Hepatocyte (in vitro differentiated cells): ENCODE data around the gene SMC5. TPM values are rescaled to one million over a fixed set of nuclear protein-coding genes. Genes with fewer than 3 reads are reported as not detected.

Experiments used
- DNase-seq: peaks from one replicate; pipeline ENCODE4 v3.0.0-alpha.2; 2016; ENCODE audit warnings: low spot score
- H2AFZ ChIP-seq: fragments of 200-600 bp; sonication (generic); 2 replicates; pipeline ENCODE4 v1.6.0; 2016; ENCODE audit warnings: antibody characterized with exemption, mild to moderate bottlenecking
- H3K27ac ChIP-seq: fragments of 200-600 bp; sonication (generic); 2 replicates; pipeline ENCODE4 v1.5.1; 2016; ENCODE audit warnings: mild to moderate bottlenecking
- H3K27me3 ChIP-seq: fragments of 200-600 bp; sonication (generic); 2 replicates; pipeline ENCODE4 v1.6.1; 2016
- H3K36me3 ChIP-seq: fragments of 200-600 bp; sonication (generic); replicated peaks from 2 replicates; pipeline ENCODE4 v1.5.1; 2016; ENCODE audit warnings: low read depth; ENCODE audit not compliant: insufficient read depth
- H3K4me1 ChIP-seq: fragments of 200-600 bp; sonication (generic); 2 replicates; pipeline ENCODE4 v1.5.1; 2016; ENCODE audit warnings: mild to moderate bottlenecking, moderate library complexity; ENCODE audit not compliant: insufficient read depth
- H3K4me2 ChIP-seq: fragments of 200-600 bp; sonication (generic); 2 replicates; pipeline ENCODE4 v1.6.0; 2016
- H3K4me3 ChIP-seq: fragments of 200-600 bp; sonication (generic); 2 replicates; pipeline ENCODE4 v1.5.1; 2016; ENCODE audit warnings: mild to moderate bottlenecking
- H3K79me2 ChIP-seq: fragments of 200-600 bp; sonication (generic); 2 replicates; pipeline ENCODE4 v1.6.0; 2017; ENCODE audit warnings: mild to moderate bottlenecking
- H3K9me2 ChIP-seq: fragments of 200-600 bp; sonication (generic); replicated peaks from 2 replicates; pipeline ENCODE4 v1.6.0; 2017; ENCODE audit warnings: mild to moderate bottlenecking; ENCODE audit not compliant: insufficient read depth
- H3K9me3 ChIP-seq: fragments of 200-600 bp; sonication (generic); 2 replicates; pipeline ENCODE4 v1.5.1; 2016; ENCODE audit warnings: low read depth, mild to moderate bottlenecking
- H4K20me1 ChIP-seq: fragments of 200-600 bp; sonication (generic); 2 replicates; pipeline ENCODE4 v1.6.0; 2016; ENCODE audit warnings: mild to moderate bottlenecking; ENCODE audit not compliant: insufficient read depth, poor library complexity, severe bottlenecking
- EZH2 ChIP-seq: fragments of 200-600 bp; sonication (generic); IDR thresholded peaks from 2 replicates; pipeline ENCODE4 v1.6.1; 2016; ENCODE audit warnings: antibody characterized with exemption, mild to moderate bottlenecking, borderline replicate concordance
- EZH2phosphoT487 ChIP-seq: fragments of 200-600 bp; sonication (generic); IDR thresholded peaks from one replicate; pipeline ENCODE4 v1.6.1; 2018; ENCODE audit warnings: antibody characterized with exemption, mild to moderate bottlenecking, low read depth, moderate library complexity; ENCODE audit not compliant: unreplicated experiment, severe bottlenecking
- WGBS: methylation state at CpG from one replicate; pipeline ENCODE4 v1.1.6; 2016; ENCODE audit warnings: low lambda C conversion rate; ENCODE audit errors: missing lambda C conversion rate; 5-methylcytosine and 5-hydroxymethylcytosine counted together
- polyA plus RNA-seq: library from polyadenylated mRNA; unstranded; fragments of >200 nt; fragmentation: Nextera tagmentation; extraction: Ambion mirVana; gene quantifications from 2 replicates; pipeline ENCODE4 v1.2.1, GENCODE V29; 2016
- small RNA-seq: library from RNA; depleted of rRNA; stranded (forward); fragments of <200 nt; gene quantifications from one replicate; pipeline ENCODE3, GENCODE V24; 2014
- total RNA-seq: library from RNA; depleted of rRNA; stranded (reverse); fragments of >200 nt; gene quantifications from 2 replicates; pipeline ENCODE4 v1.2.3, GENCODE V29; 2014
- TF ChIP-seq, protein P1 (sequence below): fragments of 200-600 bp; sonication (generic); IDR thresholded peaks from 2 replicates; pipeline ENCODE4 v1.5.1; 2016; ENCODE audit warnings: antibody characterized with exemption, mild to moderate bottlenecking; ENCODE audit not compliant: poor library complexity

The SMC5 gene
- total and polyA plus RNA-seq, 2 experiments from 2014 or later = 14.9 to 30.7 TPM

- WGBS = 90% methylated on average over 4 of the region's 4 CpGs
- H3K79me2 ChIP-seq = peaks cover 99% of the 10 kb centered on the region
These were observed 144.8 kb downstream of the SMC5 start for GRCh38 chr9:70403618-70404025.

DNA sequence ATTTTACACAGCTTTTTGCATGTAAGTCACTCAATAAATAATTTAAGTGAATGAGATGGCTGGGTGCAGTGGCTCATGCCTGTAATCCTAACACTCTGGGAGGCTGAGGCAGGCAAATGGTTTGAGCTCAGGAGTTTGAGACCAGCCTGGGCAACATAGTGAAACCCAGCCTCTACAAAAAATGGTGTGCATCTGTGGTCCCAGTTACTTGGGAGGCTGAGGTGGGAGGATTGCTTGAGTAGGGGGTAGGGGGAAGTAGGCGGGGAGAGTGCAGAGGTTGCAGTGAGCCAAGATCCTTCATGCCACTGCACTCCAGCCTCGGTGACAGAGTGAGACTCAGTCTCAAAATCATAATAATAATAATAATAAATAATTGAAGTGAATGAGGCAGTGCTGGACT, 145.5 kb downstream of the SMC5 start:
- H3K27me3 ChIP-seq = no peaks in the 10 kb centered on the region
- no peak for DNase-seq
- no peak overlapping the region for H3K4me2 ChIP-seq
- H3K4me1 ChIP-seq = peaks cover 12% of the 10 kb centered on the region
- H4K20me1 ChIP-seq = peaks cover 62% of the 10 kb centered on the region
- H3K9me2 ChIP-seq = no peaks in the 10 kb centered on the region
- H3K4me3 ChIP-seq = no peak overlapping the region
- no peak overlapping the region for H3K27ac ChIP-seq
- H3K79me2 ChIP-seq = peaks cover 98% of the 10 kb centered on the region
- TF ChIP-seq EZH2 = no peak
- TF ChIP-seq, protein P1, sequence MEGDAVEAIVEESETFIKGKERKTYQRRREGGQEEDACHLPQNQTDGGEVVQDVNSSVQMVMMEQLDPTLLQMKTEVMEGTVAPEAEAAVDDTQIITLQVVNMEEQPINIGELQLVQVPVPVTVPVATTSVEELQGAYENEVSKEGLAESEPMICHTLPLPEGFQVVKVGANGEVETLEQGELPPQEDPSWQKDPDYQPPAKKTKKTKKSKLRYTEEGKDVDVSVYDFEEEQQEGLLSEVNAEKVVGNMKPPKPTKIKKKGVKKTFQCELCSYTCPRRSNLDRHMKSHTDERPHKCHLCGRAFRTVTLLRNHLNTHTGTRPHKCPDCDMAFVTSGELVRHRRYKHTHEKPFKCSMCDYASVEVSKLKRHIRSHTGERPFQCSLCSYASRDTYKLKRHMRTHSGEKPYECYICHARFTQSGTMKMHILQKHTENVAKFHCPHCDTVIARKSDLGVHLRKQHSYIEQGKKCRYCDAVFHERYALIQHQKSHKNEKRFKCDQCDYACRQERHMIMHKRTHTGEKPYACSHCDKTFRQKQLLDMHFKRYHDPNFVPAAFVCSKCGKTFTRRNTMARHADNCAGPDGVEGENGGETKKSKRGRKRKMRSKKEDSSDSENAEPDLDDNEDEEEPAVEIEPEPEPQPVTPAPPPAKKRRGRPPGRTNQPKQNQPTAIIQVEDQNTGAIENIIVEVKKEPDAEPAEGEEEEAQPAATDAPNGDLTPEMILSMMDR = no peak
- no peak for TF ChIP-seq EZH2phosphoT487
- no peaks in the 10 kb centered on the region for H3K9me3 ChIP-seq
- 94% methylated on average over 2 of the region's 2 CpGs for WGBS
- no peak overlapping the region for H2AFZ ChIP-seq
- H3K36me3 ChIP-seq = no peaks in the 10 kb centered on the region

More at GRCh38 chr9:70403618-70404025, 144.8 kb downstream of the SMC5 start:
- Histone ChIP-seq H3K36me3 (no peaks in the 10 kb centered on the region), H3K4me1 (peaks cover 12% of the 10 kb centered on the region), H2AFZ (no peak overlapping the region), H3K4me2 (no peak overlapping the region), H3K9me3 (no peaks in the 10 kb centered on the region), H4K20me1 (peaks cover 65% of the 10 kb centered on the region), H3K9me2 (no peaks in the 10 kb centered on the region), H3K27ac (peak overlapping the region; percentile 30), H3K27me3 (no peaks in the 10 kb centered on the region), H3K4me3 (no peak overlapping the region)
- DNase-seq = no peak
- TF ChIP-seq, protein P1 = no peak

Small RNAs within 50 kb of the gene (small RNA-seq; reads per million reads assigned to genes)
- gene RF00019 = not detected

Other genes starting within 250 kb of the SMC5 start
- 1.7 and 1.9 TPM in 2 replicates for gene MAMDC2, start 215.1 kb upstream of the SMC5 start, total RNA-seq
- gene MAMDC2, start 215.1 kb upstream of the SMC5 start, polyA plus RNA-seq = 0.65 and 1.1 TPM in 2 replicates
- 29.4 and 31.9 TPM in 2 replicates for gene KLF9, start 155.7 kb downstream of the SMC5 start, total RNA-seq
- gene KLF9, start 155.7 kb downstream of the SMC5 start, polyA plus RNA-seq = 5.2 and 5.3 TPM in 2 replicates